Inferior parietal cortex (tissue), 1 donor: ENCODE measurements around the gene PRDM16.

ENCODE experiments used
- DNase-seq: peaks from one replicate; pipeline ENCODE4 v3.0.0-alpha.2; 2016; ENCODE audit errors: extremely low spot score

PRDM16 gene

GRCh38 chr1:3242408-3243260 lies 173.6 kb downstream of the PRDM16 start:
- no peak for DNase-seq

GRCh38 chr1:3243304-3243703 lies 174.3 kb downstream of the PRDM16 start:
- no peak for DNase-seq

- no peak for DNase-seq
Measured at GRCh38 chr1:3244025-3244926, 175.3 kb downstream of the PRDM16 start.

- DNase-seq: no peak
Measured at GRCh38 chr1:3244927-3245315, 175.9 kb downstream of the PRDM16 start.

GRCh38 chr1:3245344-3245743 lies 176.3 kb downstream of the PRDM16 start:
- DNase-seq: no peak

- no peak for DNase-seq
Measured at GRCh38 chr1:3245768-3246167, 176.8 kb downstream of the PRDM16 start.

GRCh38 chr1:3246251-3246650 lies 177.2 kb downstream of the PRDM16 start:
- DNase-seq: no peak

- no peak for DNase-seq
Measured at GRCh38 chr1:3247521-3248121, 178.6 kb downstream of the PRDM16 start.

GRCh38 chr1:3248155-3249141 lies 179.4 kb downstream of the PRDM16 start:
- DNase-seq: no peak

GRCh38 chr1:3249231-3249630 lies 180.2 kb downstream of the PRDM16 start:
- no peak for DNase-seq

GRCh38 chr1:3249631-3250501 lies 180.9 kb downstream of the PRDM16 start:
- no peak for DNase-seq

GRCh38 chr1:3250624-3251023 lies 181.6 kb downstream of the PRDM16 start:
- no peak for DNase-seq

GRCh38 chr1:3251099-3251806 lies 182.2 kb downstream of the PRDM16 start:
- DNase-seq: no peak

- DNase-seq: no peak
Measured at GRCh38 chr1:3251807-3252428, 182.9 kb downstream of the PRDM16 start.

GRCh38 chr1:3255680-3256079 lies 186.7 kb downstream of the PRDM16 start:
- no peak for DNase-seq

- no peak for DNase-seq
Measured at GRCh38 chr1:3257788-3258187, 188.8 kb downstream of the PRDM16 start.

- DNase-seq: no peak
Measured at GRCh38 chr1:3258386-3259003, 189.5 kb downstream of the PRDM16 start.

GRCh38 chr1:3259020-3259419 lies 190.0 kb downstream of the PRDM16 start:
- DNase-seq: no peak
